H1 (cell line): ENCODE data around the gene LAMTOR3. TPM values are rescaled to one million over a fixed set of nuclear protein-coding genes. Genes with fewer than 3 reads are reported as not detected.

Experiments used
- MAX ChIP-seq: IDR thresholded peaks from 2 replicates; pipeline ENCODE4 v1.6.1; 2012; ENCODE audit warnings: inconsistent platforms
- polyA plus RNA-seq, 7 experiments: library from polyadenylated mRNA; depleted of rRNA in 3 of 7; stranded (reverse) in 5 of 7; unstranded in 2 of 7; fragments of >200 nt in 5 of 7; fragments of 200-250 nt in 2 of 7; gene quantifications; 1 replicate in 5 of 7; 2 replicates in 1 of 7; 4 replicates in 1 of 7; pipeline versions ENCODE4 v1.2.1 to v1.2.3, GENCODE V29; 2011 to 2013; ENCODE audit warnings: missing spikeins in 2 of 7, mixed read lengths in 2 of 7
- total RNA-seq: library from RNA; stranded (reverse); fragmentation: NEBNext Ultra II Directional; extraction: Animal tissue kit (Norgen Biotek cat#: 25700); gene quantifications from 2 replicates; pipeline ENCODE4 v1.2.1, GENCODE V29; 2021

The LAMTOR3 gene
- total and polyA plus RNA-seq, 2 of the 8 experiments (the other 6 are each of a cell fraction or from before 2014, with no cell fraction given), result 25.1 to 34.4 TPM

GRCh38 chr4:99872570-99872969 is 21.7 kb downstream of the LAMTOR3 start (continued):
- TF ChIP-seq MAX, result no peak
